ENCODE results near the gene ADAMTS15. TPM values are rescaled to one million over a fixed set of nuclear protein-coding genes. Genes with fewer than 3 reads are reported as not detected.

The ADAMTS15 gene
- total and polyA plus RNA-seq, 2 of the 4 experiments (the other 2 are of a cell fraction) = 3.0 to 5.0 TPM

DNA sequence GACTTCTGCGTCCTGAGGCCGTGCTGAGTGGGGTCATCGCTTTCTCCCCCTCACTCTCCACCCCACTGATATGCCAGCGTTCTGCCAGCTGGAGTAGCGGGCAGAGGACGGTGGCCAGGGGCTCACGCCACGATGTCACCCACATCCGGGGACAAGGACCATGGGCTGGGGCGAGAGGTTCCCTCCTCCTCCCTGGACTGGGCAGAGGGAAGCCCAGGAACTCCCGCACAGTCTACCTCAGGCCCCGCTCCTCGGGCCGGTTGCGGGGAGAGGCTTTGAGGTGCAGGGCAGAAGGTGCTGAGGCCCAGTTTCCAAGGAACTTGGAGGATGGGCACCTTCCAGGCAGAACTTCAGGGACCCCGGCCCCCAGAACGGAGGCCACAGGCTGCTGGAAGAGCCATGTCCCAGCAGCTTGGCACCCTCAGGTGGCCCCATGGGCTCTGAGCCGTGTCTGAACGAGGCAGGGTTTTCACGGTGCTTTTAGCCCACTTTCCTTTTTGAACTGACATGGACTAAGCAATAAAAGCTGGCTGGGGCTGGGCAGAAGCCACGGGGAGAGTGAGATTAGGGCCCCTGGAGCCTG lies 25.4 kb downstream of the ADAMTS15 start:
- no peaks in the 10 kb centered on the region for H3K9me3 ChIP-seq (ENCODE audit: control insufficient read depth, insufficient read depth, low read length)
- TF ChIP-seq CHD1 (IDR thresholded peaks at IDR 0.05; ENCODE audit: low read depth, low read length) (no peak), SMC3 (IDR thresholded peaks at IDR 0.05; ENCODE audit: low read depth, low read length) (no peak), CTCF (conservative IDR thresholded peaks at IDR 0.05; ENCODE audit: low read depth, low read length) (no peak), FOS (IDR thresholded peaks at IDR 0.05; ENCODE audit: low read depth, low read length) (no peak), RCOR1 (IDR thresholded peaks at IDR 0.05; ENCODE audit: insufficient replicate concordance, low read length) (no peak), MAFK (IDR thresholded peaks at IDR 0.05; ENCODE audit: low read depth, low read length) (no peak), ELK1 (IDR thresholded peaks at IDR 0.05; ENCODE audit: borderline replicate concordance, low read depth, low read length) (no peak), MAZ (IDR thresholded peaks at IDR 0.05; ENCODE audit: borderline replicate concordance, low read depth, low read length) (no peak), USF2 (IDR thresholded peaks at IDR 0.05; ENCODE audit: low read depth, low read length) (no peak)
- H3K27me3 ChIP-seq (ENCODE audit: control insufficient read depth, insufficient read depth, low read length) = no peaks in the 10 kb centered on the region
- BruUV-seq (replicated peaks) = no TSS peak
- no peak overlapping the region for H4K8ac ChIP-seq (ENCODE audit: low read depth in 2 of 2, low read length in 2 of 2)
- H3K56ac ChIP-seq (ENCODE audit: extremely low read depth, insufficient read depth, low read length) = no peak overlapping the region
- H4K91ac ChIP-seq (ENCODE audit: insufficient read depth, low read depth, low read length) = no peak overlapping the region
- H3K27ac ChIP-seq (ENCODE audit: insufficient read depth, low read length) = no peak overlapping the region
- ATAC-seq (ENCODE audit: low read depth) (no peak), DNase-seq (no peak)
- ChIA-PET CTCF (no interaction called here), POLR2A (ENCODE audit: unreplicated experiment) (no interaction called here)
- H3K9ac ChIP-seq (ENCODE audit: low read depth, low read length) = no peak overlapping the region
- no peak overlapping the region for H2BK120ac ChIP-seq (ENCODE audit: low read depth, low read length)
- H3K18ac ChIP-seq (ENCODE audit: low read depth, low read length) = no peak overlapping the region
- H3K9me1 ChIP-seq (ENCODE audit: insufficient read depth, low read length) = peaks cover 20% of the 10 kb centered on the region
- H3K36me3 ChIP-seq (ENCODE audit: control insufficient read depth, insufficient read depth, low read length) = peaks cover 71% of the 10 kb centered on the region
- H3K4me2 ChIP-seq (ENCODE audit: low read depth, low read length) = no peak overlapping the region
- H2AFZ ChIP-seq (replicated peaks; ENCODE audit: low read length, poor library complexity) = no peak overlapping the region
- H3K4me1 ChIP-seq (ENCODE audit: control insufficient read depth, insufficient read depth, low read length) = peaks cover 25% of the 10 kb centered on the region
- 77% methylated on average over 6 of the region's 21 CpGs; no CpG with 5 or more reads in 1 of the 2 experiments for WGBS, 2 experiments (ENCODE audit: extremely low coverage in 2 of 2, insufficient read length in 1 of 2)
- no peak overlapping the region; the same call in 1 of the 2 replicates for H3K4ac ChIP-seq (ENCODE audit: low read depth, low read length)
- dilution Hi-C loops (cut with HindIII; ENCODE audit: low sequenced_read_pairs, unreplicated experiment) (no loop called here), intact Hi-C loops (cut with micrococcal nuclease) (no loop called here), in situ Hi-C loops (cut with MboI; ENCODE audit: low sequenced_read_pairs) (no loop called here)
- H3K79me1 ChIP-seq (ENCODE audit: low read depth in 1 of 2, low read length in 2 of 2) = no peaks in the 10 kb centered on the region
- H2BK5ac ChIP-seq (ENCODE audit: low read depth, low read length, poor library complexity, severe bottlenecking) = no peak overlapping the region
- H2AK9ac ChIP-seq (replicated peaks; ENCODE audit: low read depth, low read length, poor library complexity) = no peak overlapping the region
- H2AK5ac ChIP-seq (ENCODE audit: low read depth, low read length) = 0 out of 2 replicates have a peak overlapping the region, but pooled peaks have one; percentile 48
- no peaks in the 10 kb centered on the region for H4K20me1 ChIP-seq (ENCODE audit: insufficient read depth, low read length)
- H4K5ac ChIP-seq (ENCODE audit: low read depth, low read length) = no peak overlapping the region
- H3K14ac ChIP-seq (replicated peaks; ENCODE audit: low read depth, low read length) = no peak overlapping the region
- no peak overlapping the region for H2BK15ac ChIP-seq (ENCODE audit: low read depth, low read length)
- H3K4me3 ChIP-seq (ENCODE audit: insufficient read depth, low read depth, low read length) = no peak overlapping the region
- no peak overlapping the region for H2BK20ac ChIP-seq (ENCODE audit: low read depth, low read length)
- no peak overlapping the region for H3K23ac ChIP-seq (ENCODE audit: low read depth, low read length)

All from IMR-90 (cell line).